ENCODE results near the gene EXOC6B. TPM values are rescaled to one million over a fixed set of nuclear protein-coding genes. Genes with fewer than 3 reads are reported as not detected.

The EXOC6B gene
- total and polyA plus RNA-seq, 2 of the 8 experiments (the other 6 are each of a cell fraction or from before 2014, with no cell fraction given), result 13.5 to 33.0 TPM

GRCh38 chr2:72676341-72677025, 149.3 kb downstream of the EXOC6B start:
- H3K79me2 ChIP-seq (ENCODE audit: control insufficient read depth in 1 of 2, insufficient read depth in 2 of 2, low read length in 2 of 2), result no peaks in the 10 kb centered on the region
- H3K56ac ChIP-seq (replicated peaks; ENCODE audit: insufficient read length, low read depth, low read length), result no peak overlapping the region
- H3K23me2 ChIP-seq (ENCODE audit: low read depth, low read length), result no peaks in the 10 kb centered on the region
- no peaks in the 10 kb centered on the region for H3K79me1 ChIP-seq (ENCODE audit: low read depth, low read length)
- H4K20me1 ChIP-seq (replicated peaks in 1 of 2; ENCODE audit: control insufficient read depth in 1 of 2, insufficient read depth in 2 of 2, low read length in 2 of 2), result no peaks in the 10 kb centered on the region
- H4K8ac ChIP-seq (ENCODE audit: extremely low read depth, insufficient read depth, low read length), result no peak overlapping the region
- POLR2A ChIA-PET (ENCODE audit: partially characterized antibody), result no interaction called here
- no peak overlapping the region for H3K14ac ChIP-seq (ENCODE audit: insufficient read length)
- no peak for FAIRE-seq
- no peak overlapping the region for H2BK20ac ChIP-seq (ENCODE audit: low read length)
- no peak for TF ChIP-seq RNF2 (IDR thresholded peaks at IDR 0.05; ENCODE audit: borderline replicate concordance, low read depth, low read length, missing control alignments, poor library complexity, severe bottlenecking)
- no peak for TF ChIP-seq TBP (IDR thresholded peaks at IDR 0.05; ENCODE audit: low read depth, low read length)
- no peak for TF ChIP-seq RBBP5 (IDR thresholded peaks at IDR 0.05; ENCODE audit: borderline replicate concordance, low read depth, low read length)
- no peak for TF ChIP-seq SP2 (IDR thresholded peaks at IDR 0.05; ENCODE audit: low read length)
- TF ChIP-seq TAF1 (IDR thresholded peaks at IDR 0.05; ENCODE audit: low read depth, low read length), result no peak
- no peak for TF ChIP-seq SIRT6 (IDR thresholded peaks at IDR 0.05; ENCODE audit: low read length)
- no peak for TF ChIP-seq ATF2 (IDR thresholded peaks at IDR 0.05; ENCODE audit: low read length)
- no peak for TF ChIP-seq KDM4A (IDR thresholded peaks at IDR 0.05; ENCODE audit: low read depth, low read length, severe bottlenecking)
- no peak for TF ChIP-seq SIN3A (conservative IDR thresholded peaks at IDR 0.05 in 1 of 2, IDR thresholded peaks at IDR 0.05 in 1 of 2; ENCODE audit: low read depth in 1 of 2, low read length in 2 of 2)
- H3K23ac ChIP-seq (ENCODE audit: insufficient read length), result no peak overlapping the region
- H3K4ac ChIP-seq (replicated peaks; ENCODE audit: insufficient read length, low read depth, low read length), result no peak overlapping the region
- H3K9ac ChIP-seq (replicated peaks in 1 of 4; ENCODE audit: extremely low read depth in 1 of 4, low read depth in 3 of 4, low read length in 3 of 4), result no peak overlapping the region
- no peaks in the 10 kb centered on the region for H3K27me3 ChIP-seq (replicated peaks in 1 of 4; ENCODE audit: control insufficient read depth in 3 of 4, extremely low read depth in 1 of 4, insufficient read depth in 3 of 4, low read length in 3 of 4)
- H2BK5ac ChIP-seq (ENCODE audit: low read depth, low read length), result no peak overlapping the region
- no peak overlapping the region for H4K5ac ChIP-seq (ENCODE audit: insufficient read length, low read depth, low read length)
- H2AFZ ChIP-seq (ENCODE audit: low read length), result no peak overlapping the region
- H3K4me3 ChIP-seq (ENCODE audit: extremely low read depth in 1 of 4, insufficient read depth in 2 of 4, low read depth in 3 of 4, low read length in 4 of 4), result no peak overlapping the region
- no peak overlapping the region for H2BK12ac ChIP-seq (ENCODE audit: low read depth, low read length)
- no peak overlapping the region for H3K27ac ChIP-seq (ENCODE audit: low read depth, low read length)
- no peak overlapping the region for H2BK120ac ChIP-seq (replicated peaks; ENCODE audit: low read depth, low read length)
- no peak overlapping the region for H3K18ac ChIP-seq (ENCODE audit: extremely low read depth, low read length)
- no peaks in the 10 kb centered on the region for H3K4me1 ChIP-seq (replicated peaks in 1 of 4; ENCODE audit: control insufficient read depth in 3 of 4, insufficient read depth in 4 of 4, low read length in 3 of 4)
- H3K4me2 ChIP-seq (ENCODE audit: insufficient read depth in 1 of 2, low read depth in 2 of 2, low read length in 2 of 2), result no peak overlapping the region
- no peak overlapping the region for H4K91ac ChIP-seq (replicated peaks; ENCODE audit: insufficient read length, low read length)
- 79% methylated on average over 5 of the region's 5 CpGs; no CpG with 5 or more reads in 1 of the 2 experiments for WGBS, 2 experiments (ENCODE audit: extremely low coverage in 1 of 2, insufficient coverage in 1 of 2, insufficient read length in 1 of 2, insufficient replicate concordance in 2 of 2, low coverage in 1 of 2, low lambda C conversion rate in 2 of 2, missing lambda C conversion rate in 1 of 2)
- CTCF ChIA-PET (ENCODE audit: partially characterized antibody), result interaction anchor here (1.3 kb wide), 1 partner anchor 37 kb away, joined by 3 read pairs; no protein-coding TSS in a partner anchor
- no peak for DNase-seq (ENCODE audit: low read depth in 1 of 2, low spot score in 2 of 2)
- no peak overlapping the region for H2AK5ac ChIP-seq (ENCODE audit: low read depth, low read length)
- no peaks in the 10 kb centered on the region for H3K36me3 ChIP-seq (ENCODE audit: control insufficient read depth in 2 of 4, insufficient read depth in 4 of 4, low read length in 3 of 4)
- no peaks in the 10 kb centered on the region for H3K9me3 ChIP-seq (ENCODE audit: insufficient read depth in 2 of 2, low read depth in 1 of 2, low read length in 1 of 2)
- no peak overlapping the region for H2BK15ac ChIP-seq (ENCODE audit: low read length)
